CMK (cell line): ENCODE measurements around the gene ERVW-1.
"Not testable (repeated sequence)": the region's sequence is repeated elsewhere in the genome, so short reads cannot be mapped to it uniquely, and the experiment has no call there.

Source experiments
- DNase-seq: peaks from one replicate; pipeline ENCODE4 v3.0.0-alpha.2; 2010; ENCODE audit warnings: low read depth

Gene ERVW-1, protein sequence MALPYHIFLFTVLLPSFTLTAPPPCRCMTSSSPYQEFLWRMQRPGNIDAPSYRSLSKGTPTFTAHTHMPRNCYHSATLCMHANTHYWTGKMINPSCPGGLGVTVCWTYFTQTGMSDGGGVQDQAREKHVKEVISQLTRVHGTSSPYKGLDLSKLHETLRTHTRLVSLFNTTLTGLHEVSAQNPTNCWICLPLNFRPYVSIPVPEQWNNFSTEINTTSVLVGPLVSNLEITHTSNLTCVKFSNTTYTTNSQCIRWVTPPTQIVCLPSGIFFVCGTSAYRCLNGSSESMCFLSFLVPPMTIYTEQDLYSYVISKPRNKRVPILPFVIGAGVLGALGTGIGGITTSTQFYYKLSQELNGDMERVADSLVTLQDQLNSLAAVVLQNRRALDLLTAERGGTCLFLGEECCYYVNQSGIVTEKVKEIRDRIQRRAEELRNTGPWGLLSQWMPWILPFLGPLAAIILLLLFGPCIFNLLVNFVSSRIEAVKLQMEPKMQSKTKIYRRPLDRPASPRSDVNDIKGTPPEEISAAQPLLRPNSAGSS

DNA sequence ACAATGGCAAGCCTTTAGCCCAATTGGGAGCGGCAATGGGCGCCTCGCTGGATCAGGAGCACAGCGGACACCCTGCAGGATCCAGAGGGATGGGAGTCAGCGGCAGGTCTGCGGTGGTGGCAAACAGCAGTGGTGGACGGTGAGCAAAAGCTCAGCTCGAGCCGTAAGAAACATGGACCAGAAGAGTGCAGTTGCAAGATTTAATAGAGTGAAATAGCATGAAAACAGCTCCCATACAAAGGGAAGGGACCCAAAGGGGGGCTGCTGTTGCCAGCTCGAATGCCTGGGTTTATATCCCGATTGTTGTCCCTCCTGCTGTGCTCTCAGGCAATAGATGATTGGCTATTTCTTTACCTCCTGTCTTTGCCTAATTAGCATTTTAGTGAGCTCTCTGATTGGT, at the start of gene ERVW-1:
Gene ERVW-1, minus strand, starts transcription at position 266 of the 400 bp plus-strand sequence. CDS start 7,565 bp downstream, outside the sequence.
- DNase-seq = not testable (repeated sequence)

DNA sequence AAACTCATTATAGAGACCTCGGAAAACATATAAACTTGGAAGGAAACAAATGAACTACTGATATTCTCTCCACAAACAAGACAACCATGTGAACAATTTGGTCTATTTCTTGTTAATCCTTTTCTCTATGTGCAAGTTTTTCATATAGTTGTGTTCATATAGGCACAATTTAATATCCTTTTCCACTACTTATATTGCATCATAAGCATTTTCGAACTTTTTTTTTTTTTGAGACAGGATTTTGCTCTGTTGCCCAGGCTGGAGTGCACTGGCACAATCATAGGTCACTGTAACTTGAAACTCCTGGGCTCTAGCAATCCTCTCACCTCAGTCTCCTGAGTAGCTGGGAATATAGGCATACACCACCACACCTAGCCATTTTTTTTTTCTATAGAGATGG, 45.4 kb upstream of the ERVW-1 start:
- DNase-seq = no peak

DNA sequence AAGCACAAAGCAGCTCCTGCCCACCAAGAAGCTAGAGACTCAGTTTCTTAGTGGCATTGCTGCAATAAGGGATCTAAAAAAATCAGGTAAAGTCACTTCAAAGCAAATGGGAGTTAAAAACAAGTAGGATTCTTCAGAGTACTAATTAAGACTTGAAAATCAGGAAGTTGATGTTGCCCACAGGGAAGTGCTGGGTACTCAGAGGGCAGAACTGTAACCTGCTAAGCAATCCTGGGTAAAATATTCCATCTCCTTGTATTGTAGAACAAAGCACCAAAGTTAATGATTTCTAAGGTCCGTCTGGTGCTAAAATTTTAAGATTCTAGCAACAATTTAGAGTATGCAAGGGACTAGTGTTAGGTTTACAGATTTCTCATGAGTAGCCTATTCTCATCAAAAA, 42.3 kb upstream of the ERVW-1 start:
- no peak for DNase-seq

DNA sequence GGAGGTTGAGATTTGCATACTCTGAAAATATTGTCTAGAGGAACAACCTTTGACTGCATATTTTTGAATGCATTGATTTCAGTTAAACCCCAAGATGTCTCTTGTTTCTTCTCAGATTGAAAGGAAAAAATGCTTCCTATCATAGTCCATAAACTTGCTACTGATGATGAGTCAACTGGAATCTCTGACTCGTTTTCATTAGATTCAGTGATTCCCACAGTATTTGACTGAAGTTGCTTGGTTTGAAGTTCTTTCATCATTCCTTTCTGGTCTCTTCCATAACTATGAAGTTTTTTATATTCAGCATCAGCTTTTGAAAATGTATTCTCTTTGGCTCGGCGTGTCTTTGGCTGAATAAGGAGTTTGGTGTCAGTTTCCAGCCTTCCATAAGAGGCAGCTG, 39.9 kb upstream of the ERVW-1 start:
- no peak for DNase-seq

DNA sequence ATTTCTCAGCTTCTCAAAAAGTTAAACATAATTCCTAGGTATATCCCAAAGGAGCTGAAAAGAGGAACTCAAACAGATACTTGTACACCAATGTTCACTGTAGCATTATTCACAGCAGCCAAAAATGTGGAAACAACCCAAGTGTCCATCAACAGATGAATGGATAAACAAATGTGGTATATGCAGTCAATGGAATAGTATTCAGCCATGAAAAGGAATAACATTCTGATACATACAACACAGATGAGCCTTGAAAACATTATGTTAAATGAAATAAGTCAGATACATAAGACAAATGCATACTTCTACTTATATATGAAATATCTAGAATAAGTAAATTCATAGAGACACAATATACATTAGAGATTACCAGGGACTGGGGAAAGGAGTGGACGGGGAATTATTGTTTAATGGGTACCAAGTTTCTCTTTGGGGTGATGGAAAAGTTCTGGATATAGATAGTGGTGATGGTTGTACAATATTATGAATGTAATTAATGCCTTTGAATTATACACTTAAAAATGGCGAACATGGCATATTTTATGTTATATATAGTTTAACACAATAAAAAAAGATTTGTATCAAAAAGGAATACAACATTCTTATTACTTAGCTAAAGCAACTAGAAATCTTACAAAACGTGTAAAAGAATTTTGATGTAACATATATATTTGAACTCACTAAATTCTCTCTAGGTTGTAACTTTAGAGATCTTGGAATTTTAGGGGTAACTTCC, 35.6 kb upstream of the ERVW-1 start:
- no peak for DNase-seq

DNA sequence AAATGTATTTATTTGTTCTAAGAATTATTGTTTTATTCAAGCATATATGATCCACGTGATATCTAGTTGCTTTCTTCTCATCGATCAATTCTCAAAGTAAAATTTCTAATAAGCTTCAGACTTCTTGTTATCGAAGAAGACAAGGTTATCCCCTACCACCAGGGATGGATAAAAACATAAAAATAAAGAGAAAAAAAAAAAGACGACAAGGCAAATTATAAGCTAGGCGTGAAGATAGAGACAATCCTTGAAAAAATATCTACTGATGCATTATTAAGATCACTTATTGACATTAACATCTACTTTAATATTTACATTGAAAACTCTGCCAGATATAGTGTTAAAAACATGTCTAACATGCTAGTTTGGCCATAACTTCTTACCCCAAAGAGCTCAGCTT, 31.2 kb upstream of the ERVW-1 start:
- no peak for DNase-seq

DNA sequence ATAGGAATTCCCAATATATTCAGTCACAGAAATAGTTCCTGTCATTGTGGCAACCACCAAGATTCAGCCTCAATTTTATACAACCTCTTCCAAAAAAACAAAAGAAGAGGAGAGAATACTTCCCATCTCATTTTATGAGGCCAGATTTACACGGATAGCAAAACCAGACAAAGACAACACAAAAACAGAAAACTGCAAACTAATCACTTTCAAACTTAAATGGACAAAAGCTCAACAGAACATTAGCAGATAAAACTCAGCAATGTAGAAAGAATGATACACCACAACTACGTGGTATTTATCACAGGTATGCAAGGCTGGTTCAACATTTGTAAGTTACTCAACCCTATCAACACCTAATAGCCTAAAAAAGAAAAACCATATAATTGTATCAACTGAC, 28.6 kb upstream of the ERVW-1 start:
- DNase-seq = no peak

DNA sequence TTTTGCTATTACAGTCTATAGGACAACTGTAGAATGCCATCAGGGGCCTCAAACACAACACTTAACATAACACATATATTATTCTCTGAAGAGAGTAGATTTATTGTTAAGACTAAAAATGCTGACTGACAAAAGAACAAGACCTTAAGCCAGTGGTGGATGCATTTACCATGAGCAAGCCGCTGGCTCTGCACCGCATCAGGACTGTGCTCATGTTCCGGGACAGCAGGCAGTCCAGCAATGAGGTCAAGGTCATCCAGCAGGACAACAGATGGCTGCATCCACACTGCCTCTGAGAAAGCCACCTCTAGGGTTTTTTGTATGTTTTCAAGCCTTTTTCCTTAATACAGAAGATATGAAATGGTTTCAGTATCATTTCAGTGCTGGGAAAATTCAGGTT, 26.8 kb upstream of the ERVW-1 start:
- no peak for DNase-seq

DNA sequence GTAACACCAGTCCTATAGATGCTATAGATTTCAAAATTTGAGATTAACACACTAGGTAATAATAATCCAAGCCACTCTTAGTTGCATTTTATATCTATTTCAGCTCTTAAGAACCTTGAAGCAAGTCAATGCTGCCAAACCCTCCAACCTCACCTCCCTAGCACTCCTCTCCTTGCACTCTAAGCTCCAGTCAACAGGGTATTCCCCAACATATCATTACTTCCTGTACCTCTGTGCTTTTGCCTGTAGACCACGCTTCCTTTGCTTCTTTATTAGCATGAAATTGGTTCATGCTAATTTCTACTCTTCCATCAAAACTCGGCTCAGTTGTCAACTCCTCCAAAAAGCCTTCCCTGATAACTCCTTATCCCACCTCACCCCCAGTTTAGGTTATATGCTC, 26.0 kb upstream of the ERVW-1 start:
- no peak for DNase-seq

DNA sequence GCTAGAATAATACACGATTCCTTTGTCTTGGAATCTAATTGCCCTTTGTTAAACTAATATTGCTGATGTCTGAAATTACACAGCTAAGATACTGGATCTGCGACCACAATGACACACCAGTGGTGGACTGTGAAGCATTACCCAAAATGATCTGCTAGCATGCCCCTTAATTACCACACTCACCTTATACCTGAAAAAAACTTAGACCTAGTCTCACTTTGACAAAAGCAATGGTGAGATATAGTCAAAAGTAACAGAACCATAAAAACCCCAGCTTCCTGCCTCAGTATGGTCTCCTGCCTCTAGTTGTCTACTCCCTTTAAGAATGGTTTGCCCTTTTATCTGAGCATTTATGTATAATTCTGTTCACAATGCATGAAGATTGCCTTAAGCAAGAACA, 20.8 kb upstream of the ERVW-1 start:
- no peak for DNase-seq

DNA sequence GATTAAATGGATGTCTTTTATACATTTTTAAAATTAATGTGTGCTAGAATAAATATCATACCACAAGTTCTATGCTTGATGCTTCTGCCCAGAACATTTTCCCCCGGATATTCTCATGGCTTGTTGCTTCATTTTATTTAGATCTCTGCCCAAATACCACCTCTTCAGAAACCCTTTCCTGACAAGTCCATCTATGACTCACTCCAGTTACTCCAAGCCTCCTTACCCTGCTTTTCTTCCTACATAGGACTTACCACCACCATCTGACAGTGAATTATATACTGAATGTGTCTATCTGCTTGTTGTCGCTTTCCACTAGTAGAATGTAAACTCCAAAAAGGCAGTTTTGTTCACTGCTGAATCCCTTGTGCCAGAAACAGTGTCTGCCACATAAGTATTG, 19.1 kb upstream of the ERVW-1 start:
- no peak for DNase-seq

DNA sequence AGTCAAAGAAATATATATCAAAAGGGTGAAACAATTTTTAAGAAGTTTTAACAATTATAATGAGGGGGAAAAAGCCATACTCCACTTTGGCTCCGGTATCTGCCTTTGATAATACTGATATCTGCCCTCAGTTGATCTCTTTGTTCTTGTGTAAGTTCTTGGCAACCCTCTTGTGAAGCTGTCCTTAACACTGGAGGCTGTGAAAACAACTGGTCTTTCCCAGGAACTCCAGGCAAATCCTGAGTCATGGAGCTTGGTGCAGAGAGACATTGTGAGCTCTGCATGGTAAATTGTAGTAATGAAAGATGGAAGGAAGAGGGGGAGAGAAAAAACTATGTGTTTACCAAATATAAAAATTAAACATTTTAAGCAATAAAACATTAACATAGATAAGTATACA, 11.9 kb upstream of the ERVW-1 start:
- DNase-seq = no peak

DNA sequence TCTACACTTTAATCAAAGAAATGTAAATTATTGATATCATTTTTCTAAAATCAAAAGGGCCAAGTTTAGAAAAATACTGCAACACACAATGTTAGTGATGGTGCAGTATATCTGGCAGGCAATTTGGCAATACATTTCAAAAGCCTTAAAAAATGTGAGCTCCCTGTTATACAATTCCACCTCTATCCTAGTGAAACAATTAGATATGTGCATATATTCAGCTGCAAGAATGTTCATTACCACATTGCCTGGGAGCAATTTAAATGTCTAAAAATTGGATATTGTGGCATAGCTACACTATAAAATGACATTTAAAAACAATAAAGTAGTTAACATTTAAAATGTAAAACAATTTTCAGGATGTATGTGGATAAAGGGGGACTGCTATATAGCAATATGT, 10.1 kb upstream of the ERVW-1 start:
- no peak for DNase-seq

DNA sequence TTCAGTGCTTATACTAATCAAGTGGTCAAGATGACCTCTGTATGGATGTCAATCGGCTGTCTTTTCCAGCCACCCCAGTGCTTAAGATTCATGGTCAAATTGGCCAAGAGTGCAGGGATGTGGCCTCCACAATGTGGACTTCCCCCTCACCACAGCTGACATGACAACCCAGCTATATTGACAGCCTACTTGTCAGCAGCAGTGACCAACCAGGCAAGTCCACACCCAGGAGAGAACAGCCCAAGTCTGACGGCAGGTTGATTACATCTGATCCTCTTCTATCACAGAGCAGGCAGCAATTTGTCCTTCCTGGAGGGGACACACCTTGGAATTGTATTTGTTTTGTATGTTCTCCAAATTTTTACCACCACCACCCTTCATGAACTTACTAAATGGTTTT, 8.2 kb upstream of the ERVW-1 start:
- DNase-seq = no peak

DNA sequence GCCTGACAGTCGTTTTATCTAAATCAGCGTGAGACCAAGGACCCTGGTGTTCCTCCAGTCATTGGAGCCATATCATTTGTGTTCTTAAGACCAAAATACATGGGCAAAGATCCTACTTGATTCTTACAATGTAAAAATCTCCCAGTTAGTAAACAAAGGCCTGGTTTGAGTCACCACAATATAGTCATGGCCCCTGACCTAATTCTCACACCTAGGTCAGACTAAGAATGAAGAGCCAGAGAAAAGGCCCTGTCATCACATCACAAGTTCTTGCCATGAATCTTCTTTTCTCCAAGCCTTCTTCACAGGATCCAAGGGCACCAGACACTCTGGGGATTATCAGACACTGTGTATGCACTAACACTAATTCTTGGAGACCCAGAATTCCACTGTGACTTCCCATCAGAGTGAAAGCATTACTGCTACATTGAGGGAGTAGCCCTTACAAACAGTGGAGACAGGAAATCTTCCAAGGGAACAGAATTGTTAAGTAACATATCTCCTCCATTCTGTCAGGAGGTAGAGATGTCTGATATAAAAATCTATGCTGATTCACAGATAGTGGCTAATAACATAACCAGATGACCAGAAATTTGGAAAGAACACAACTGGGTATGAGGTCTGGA, 7.6 kb upstream of the ERVW-1 start:
- no peak for DNase-seq

DNA sequence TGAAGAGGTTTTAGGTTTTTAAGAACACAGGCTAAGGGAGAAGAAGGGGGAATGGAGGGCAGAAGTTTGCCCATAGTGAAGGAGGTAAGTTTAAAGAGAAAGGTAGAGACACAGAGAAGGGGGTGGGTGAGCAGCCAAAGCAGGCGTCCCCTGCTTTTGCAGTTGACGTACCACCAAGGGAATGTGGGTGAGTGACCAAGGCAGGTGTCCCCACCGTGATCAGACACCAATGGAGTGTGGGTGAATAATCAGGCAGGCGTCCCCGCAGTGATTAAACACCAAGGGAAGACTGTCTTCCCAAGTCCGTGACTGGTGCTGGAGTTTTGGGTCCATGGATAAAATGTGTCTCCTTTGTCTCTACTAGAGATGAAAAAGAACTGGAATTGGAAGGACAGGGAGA, 6.5 kb upstream of the ERVW-1 start:
- DNase-seq = not testable (repeated sequence)

DNA sequence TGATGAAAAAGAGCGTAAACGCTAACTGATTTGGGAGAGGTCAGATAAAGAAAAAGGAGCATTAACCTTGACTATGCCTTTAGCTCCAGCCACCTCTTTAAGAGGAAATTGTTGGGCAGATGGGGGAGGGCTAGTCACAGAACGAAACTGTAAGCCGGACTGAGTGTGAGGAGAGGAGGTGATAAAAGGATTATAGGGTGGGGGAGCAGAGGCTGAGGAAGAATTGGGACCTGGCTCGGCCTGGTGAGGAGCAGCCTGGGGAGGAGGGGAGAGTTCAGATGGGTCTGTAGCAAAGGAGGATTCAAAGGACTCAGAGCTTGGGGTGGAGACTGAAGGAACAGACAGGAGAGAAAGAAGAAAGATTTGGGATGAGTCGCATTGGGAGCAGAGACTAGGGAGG, 5.9 kb upstream of the ERVW-1 start:
- not testable (repeated sequence) for DNase-seq

DNA sequence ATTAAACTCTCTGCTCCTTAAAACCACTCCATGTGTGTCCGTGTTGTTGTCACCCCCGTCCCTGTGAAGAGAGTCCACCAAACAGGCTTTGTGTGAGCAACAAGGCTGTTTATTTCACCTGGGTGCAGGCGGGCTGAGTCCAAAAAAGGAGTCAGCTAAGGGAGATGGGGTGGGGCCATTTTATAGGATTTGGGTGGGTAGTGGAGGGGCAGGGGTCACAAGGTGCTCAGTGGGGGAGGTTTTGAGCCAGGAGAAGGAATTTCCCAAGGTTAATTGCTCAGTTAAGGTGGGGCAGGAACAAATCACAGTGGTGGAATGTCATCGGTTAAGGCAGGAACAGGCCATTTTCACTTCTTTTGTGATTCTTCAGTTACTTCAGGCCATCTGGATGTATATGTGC, 1.4 kb upstream of the ERVW-1 start:
- DNase-seq = not testable (repeated sequence)

DNA sequence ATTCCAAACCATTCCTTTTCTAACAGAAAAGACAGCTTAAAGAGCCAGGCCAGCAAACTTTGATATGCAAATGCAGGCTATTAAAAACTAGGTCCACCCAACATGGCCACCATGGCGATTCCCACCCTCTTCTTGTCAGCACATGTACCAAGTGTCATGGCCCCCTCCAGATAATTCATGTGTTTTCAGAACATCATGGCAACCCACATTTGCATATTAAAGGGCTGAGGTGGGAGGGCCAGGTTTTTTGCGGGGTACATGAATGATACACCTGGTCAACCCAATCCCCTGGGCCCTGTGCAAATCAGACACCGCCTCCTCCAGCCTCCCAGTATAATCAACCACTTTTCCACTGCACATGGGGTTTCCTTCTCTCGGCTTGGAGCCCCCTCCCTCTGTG, 965 bp upstream of the ERVW-1 start:
- DNase-seq = no peak

DNA sequence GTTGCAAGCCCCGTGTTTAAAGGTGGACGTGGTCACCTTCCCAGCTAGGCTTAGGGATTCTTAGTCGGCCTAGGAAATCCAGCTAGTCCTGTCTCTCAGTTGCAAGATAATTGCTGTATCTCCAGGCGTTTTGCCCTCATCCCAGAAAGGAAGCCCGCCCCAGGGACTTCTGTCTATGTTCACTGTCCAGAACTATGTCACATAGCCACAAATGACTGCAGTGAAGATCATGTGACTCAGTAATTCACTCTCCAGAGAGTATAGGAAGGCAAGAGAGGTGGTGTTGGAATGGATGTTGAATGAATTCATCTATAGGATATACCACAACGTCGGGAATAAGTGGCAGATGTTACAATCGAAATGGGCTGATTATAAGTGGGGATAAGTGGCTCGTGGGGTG, 349 bp upstream of the ERVW-1 start:
- no peak for DNase-seq

DNA sequence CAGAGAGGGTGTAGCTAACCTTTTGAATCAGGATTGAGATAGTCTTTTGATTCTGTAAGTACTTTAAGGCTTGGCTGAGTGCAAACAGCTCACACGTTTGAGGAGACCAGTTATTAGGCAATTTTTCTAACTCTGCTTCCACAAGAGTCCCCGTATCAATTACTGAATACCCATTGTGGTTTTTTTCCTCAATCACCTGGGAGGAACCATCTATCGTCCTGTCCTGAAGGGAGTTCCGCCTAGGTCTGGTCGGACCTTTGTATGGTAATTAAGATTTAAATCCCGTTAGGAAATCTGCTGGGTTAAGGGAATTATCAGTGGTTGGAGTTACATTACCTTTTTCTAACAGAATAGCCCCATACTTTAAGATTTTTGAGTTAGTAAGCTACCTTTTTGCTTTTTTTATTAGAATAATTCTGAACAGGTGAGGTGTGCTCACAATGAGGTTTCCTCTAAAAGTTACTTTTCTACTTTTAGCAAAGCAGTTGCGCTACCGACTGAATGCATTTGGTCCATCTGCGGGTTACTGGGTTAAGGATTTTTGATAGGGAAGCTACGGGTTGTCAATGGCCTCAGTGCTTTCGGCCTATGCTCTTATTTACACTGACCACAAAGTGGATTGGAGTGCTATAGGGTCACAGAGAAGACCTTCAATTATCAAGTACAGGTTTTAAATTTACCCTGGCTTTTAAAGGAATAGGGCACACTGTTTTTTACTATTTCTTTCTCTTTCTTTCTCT, 1.7 kb downstream of the ERVW-1 start:
- not testable (repeated sequence) for DNase-seq

DNA sequence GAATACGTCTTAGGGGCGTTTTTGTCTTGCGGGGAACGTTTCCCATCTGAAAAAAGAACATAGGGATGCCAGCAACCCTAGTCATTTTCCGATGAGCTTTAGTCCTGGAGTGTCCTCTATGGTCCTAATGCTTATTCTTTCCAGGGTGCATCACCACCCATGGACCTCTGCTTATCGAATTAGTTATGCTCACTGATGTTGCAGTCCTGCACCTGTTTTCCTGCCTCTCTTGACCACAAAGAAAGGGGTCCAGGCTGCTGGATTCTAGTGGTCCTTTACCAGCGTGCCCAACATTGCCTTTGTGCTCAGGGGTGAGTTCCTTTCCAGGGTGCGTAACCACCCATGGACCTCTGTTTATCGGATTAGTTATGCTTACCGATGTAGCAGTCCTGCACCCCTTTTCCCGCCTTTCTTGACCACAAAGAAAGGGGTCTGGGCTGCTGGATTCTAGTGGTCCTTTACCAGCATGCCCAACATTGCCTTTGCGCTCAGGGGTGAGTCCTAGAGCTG, 2.4 kb downstream of the ERVW-1 start:
- not testable (repeated sequence) for DNase-seq
